Effector CD8-positive, alpha-beta T cell (primary cell): Measurements from ENCODE around the gene SUPT5H.
A peak's percentile ranks its signal among the peaks of the same experiment; 100 is the strongest.
"Not testable (repeated sequence)": the region's sequence is repeated elsewhere in the genome, so short reads cannot be mapped to it uniquely, and the experiment has no call there.

Source experiments
- DNase-seq: peaks from one replicate; lab custom pipeline; 2025; lab: John Stamatoyannopoulos, UW

The SUPT5H gene

GRCh38 chr19:39425744-39426143 is 19.6 kb upstream of the SUPT5H start:
- DNase-seq, result no peak

GRCh38 chr19:39426170-39426569 is 19.2 kb upstream of the SUPT5H start:
- no peak for DNase-seq

DNA sequence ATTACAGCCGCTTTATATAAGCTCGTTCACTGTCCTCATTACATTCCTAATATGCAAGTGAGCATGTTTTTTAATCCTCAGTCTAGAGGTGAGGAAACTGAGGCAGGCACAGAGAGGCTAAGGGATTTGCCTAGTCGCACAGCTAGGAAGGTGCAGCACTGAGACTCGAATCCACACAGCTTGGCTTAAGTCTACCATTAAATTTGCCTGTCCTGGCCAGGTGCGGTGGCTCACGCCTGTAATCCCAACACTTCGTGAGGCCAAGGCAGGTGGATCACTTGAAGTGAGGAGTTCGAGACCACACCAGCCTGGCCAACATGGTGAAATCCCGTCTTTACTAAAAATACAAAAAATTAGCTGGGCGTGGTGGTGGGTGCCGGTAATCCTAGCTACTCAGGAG is 17.7 kb upstream of the SUPT5H start:
- DNase-seq, result no peak

DNA sequence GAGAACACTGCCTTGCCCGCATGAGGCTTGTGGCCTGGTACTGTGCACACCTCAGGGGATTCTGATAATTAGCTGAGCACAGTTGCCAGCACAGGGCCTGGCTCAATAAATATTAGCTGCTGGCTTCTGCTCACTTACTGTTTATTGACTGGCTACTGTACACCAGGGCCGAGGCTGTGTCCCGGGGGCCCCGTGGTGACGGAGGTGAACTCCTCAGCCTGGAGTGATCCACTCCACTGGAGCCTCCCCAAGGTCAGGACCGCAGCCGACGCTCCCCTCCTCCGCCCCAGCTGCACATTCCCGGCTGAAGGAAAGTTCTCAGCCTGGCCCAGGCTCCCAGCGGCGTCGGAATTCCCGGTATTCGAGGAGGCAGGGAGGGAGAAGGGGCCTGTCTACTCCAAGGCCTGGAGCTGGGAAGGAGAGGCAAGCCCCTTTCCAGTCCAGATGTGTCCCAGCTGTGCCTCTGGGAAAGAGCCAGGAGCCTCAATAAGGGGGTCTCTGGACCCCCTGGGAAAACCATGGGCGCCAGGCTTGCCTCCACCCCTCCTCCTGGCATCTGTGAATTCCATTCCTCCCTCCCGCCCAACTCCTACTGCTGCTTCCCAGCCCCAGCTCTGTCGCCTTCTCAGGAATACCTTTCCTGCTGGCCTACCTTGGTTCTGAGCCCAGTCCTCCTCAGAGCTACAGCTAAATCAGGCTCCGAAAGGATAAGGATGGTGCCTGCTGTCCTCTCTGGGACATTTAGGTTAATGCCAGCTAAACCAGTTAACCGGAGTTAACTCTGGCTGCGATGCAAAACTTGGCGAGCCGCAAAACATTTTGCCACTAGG is 16.9 kb upstream of the SUPT5H start:
- no peak for DNase-seq

GRCh38 chr19:39430675-39431593 is 14.4 kb upstream of the SUPT5H start:
- DNase-seq, result no peak

DNA sequence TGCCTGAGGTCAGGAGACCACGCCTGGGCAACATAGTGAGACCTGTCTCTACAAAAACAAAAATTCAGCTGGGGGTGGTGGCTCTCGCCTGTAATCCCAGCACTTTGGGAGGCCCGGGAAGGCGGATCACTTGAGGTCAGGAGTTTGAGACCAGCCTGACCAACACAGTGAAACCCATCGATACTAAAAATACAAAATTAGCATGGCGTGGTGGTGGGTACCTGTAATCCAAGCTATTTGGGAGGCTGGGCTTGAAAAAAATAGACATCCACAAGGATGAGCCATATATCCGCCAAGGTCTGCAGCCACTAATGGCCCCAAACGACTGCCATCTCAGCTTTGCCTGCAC is 12.7 kb upstream of the SUPT5H start:
- DNase-seq, result no peak

- no peak for DNase-seq
Measured at GRCh38 chr19:39433480-39434079, 11.8 kb upstream of the SUPT5H start.

DNA sequence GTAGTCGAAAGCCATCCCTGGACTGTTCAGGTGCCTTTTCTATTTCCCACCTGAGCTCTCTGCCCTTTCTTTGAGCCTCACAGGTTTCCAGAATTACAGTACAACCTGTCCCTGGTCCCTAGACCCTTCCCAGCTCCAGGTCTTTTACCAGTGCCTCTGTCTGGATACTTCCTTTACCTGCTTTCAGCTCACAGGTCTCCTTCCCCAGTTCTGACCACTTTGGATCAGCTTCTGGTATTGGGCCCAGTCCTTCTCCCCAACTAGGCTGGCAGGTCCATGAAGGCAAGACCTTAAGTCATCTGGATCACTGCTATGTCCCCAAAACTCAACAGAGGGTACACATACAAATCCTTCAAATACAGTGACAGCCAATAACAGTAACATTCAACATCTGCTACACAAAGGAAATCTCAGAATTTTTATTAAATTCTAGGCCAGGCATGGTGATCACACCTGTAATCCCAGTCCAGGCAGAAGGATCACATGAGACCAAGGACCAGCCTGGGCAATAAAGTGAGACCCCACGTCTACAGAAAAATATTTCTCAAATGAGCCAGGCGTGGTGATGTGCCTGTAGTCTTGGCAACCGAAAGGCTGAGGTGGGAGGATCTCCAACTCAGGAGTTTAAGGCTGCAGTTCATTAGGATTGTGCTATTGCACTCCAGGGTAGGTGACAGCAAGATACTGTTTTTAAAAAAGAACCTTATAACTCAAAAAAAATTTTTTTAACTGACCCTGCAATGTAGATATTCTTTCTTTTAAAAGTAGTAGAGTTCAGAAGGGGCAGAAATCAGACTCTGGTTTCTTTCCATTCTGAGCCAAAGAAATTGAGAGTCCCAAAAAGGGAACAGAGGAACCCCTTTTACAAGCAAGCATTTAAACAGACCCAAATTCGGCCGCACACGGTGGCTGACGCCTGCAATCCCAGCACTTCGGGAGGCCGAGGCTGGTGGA is 11.0 kb upstream of the SUPT5H start:
- no peak for DNase-seq

DNA sequence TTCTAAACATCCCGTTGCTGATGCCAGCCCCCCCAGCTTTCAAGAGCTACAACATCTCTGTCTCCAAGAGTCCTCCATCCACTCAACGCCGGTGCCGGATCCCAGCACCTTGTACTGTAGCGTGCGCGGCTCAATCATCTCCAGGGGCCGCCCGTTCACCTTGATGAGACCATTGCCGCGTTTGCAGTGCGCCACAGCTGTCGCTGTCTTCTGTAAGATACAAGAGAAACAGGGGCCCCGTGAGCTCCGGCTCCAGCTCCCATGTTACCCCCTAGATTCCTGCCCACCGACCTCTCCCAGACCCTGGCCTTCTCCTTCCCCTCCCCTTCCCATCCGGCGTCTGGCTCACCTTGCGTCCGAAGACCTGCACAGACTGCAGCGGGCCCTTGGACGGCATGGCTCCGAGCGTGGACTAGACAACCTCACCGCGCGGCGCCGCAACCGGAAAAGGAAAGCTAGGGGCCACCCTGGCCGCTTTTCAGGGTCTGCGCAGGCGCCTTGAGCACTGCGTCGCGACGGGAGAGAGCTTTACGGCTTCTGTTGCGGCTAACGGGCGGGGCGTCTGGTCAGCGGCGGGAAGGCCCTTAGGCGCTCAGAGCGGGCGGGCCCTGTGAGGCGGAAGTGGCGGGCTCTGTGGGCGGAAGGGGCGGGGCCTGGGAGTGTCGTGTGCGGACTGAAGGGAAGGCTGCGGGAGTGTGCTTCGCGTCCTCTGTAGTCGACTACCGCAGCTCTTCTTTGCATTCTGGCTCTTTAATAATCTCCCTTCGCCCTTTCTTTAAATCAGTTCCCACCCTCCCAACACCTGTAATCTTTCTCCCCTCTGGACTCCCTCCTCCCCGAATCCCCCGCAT is 9.7 kb upstream of the SUPT5H start, which contains the start of gene RPS16:
TSS of gene RPS16 (minus strand) at position 451 of the 851 bp plus-strand sequence. CDS start at position 397, 54 bp downstream.
- peak; percentile 97 for DNase-seq

- no peak for DNase-seq
Measured at GRCh38 chr19:39436350-39436716, 9.0 kb upstream of the SUPT5H start.

GRCh38 chr19:39438270-39438934 is 7.0 kb upstream of the SUPT5H start:
- no peak for DNase-seq

DNA sequence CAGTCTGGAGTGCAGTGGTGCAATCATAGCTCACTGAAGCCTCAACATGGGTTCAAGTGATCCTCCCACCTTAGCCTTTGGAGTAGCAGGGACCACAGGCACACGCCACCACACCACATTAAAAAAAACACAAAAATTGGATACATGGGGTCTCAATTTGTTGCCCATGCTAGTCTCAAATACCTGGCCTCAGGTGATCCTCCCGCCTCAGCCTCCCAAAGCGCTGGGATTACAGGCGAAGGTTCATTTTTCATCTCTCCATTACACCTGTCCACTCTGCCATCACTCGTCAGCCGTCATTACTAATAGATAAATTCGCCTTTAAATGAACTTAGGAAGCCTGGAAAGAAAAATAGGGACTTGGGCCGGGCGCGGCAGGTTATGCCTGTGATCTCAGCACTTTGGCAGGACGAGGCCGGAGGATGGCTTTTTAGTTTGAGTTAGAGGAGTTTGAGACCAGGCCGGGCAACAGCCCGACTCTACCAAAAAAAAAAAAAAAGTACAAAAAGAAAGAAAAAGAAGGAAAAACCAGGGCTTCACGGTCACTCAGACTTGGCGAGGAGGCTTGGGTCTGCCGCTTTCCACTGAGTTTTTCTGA is 685 bp upstream of the SUPT5H start:
- no peak for DNase-seq

DNA sequence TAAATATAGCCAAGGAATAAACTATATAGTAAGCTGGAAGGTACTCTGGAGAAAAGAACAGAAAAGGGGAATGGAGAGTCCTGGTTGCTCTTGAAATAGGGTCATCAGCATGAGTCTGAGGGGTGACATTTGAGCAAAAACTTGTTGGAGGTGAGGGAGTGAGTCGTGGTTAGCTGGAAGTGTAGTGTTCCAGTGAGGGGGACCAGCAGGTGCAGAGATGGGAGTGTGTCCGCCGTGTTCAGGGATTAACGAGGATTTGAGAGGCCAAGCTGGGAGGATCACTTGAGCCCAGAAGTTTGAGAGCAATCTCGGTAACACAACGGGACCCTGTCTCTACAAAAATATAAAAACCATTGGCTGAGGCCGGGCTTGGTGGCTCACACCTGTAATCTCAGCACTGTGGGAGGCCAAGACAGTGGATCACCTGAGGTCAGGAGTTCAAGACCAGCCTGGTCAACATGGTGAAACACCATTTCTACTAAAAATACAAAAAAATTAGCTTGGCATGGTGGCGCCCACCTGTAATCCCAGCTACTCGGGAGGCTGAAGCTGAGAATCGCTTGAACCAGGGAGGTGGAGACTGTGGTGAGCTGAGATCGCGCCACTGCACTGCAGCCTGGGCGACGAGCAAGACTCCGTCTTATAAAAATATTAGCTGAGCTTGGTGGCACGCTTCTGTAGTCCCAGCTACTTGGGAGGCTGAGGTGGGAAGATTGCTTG is 1.1 kb downstream of the SUPT5H start:
- no peak for DNase-seq

GRCh38 chr19:39448271-39448670 is 2.9 kb downstream of the SUPT5H start:
- no peak for DNase-seq

DNA sequence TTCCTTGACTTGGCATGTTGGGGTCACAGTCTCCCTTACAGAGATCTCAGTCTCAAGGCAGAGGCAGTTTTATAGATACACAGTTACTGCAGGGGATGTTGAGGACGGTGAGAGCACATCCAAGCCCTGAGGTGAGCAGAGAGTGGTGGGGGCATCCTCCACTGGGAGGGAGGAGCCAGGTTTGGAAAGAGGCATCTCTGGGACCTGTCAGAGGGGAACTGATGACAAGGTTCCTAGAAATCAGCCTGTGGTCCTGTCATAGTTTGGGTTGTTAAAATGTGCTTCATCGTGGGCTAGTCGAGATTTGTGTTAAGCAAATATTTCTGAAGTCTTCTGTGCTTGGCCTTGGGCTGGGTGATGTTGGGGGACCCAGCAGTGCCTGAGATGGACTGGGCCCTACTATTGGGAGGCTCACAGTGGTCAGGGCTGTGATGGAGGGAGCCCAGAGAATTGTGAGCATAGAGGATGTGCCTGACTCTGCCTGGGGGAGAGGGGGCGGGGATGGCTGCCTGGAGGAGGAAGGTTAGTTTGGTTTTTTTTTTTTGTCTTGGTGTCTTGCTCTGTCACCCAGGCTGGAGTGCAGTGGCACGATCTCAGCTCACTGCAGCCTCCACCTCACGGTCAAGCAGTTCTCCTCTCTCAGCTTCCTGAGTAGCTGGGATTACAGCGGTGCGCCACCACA is 3.9 kb downstream of the SUPT5H start:
- no peak for DNase-seq

DNA sequence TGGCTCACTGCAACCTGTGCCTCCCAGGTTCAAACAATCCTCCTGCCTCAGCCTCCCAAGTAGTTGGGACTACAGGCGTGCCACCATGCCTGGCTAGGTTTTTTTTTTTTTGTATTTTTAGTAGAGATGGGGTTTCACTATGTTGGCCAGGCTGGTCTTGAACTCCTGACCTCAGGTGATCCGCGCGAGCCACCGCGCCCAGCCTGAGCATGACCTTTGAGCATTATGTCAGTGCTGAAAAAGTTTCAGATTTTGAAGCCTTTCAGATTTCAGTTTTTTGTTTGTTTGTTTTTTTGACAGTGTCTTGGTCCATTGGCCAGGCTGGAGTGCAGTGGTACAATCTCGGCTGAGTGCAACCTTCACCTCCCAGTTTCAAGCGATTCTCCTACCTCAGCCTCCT is 5.9 kb downstream of the SUPT5H start:
- not testable (repeated sequence) for DNase-seq

DNA sequence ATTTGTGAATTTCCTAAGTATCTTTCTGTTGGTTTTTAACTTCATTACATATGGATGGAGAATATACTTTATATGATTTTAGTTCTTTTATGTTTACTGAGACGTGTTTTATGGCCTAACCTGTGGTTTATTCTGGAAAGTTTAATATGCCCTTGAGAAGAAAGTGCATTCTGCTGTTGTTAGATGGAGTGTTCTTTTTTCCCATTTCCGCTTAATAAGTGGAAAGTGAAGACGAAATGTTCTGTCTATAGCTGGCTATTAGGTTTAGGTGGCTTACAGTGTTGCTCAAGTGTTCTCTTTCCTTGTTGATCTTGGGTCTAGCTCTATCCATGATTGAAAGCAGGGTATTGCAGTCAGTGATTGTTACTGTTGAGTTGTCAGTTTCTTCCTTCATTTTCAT is 18.0 kb downstream of the SUPT5H start:
- no peak for DNase-seq
